Gastroesophageal sphincter (tissue), 3 donors: ENCODE data around the gene SHC4.

Experiments
- POLR2A ChIP-seq, 2 donors: fragments of 450-650 bp; IDR thresholded peaks; one replicate each; pipeline ENCODE4 v1.6.1; 2017; ENCODE audit warnings: antibody characterized with exemption in 2 of 2, mild to moderate bottlenecking in 2 of 2, moderate library complexity in 1 of 2
- TF ChIP-seq, protein P1 (sequence below), 4 experiments: fragments of 200-600 bp in 2 of 4; fragments of 450-650 bp in 2 of 4; sonication (generic) in 1 of 4; IDR thresholded peaks; one replicate each; pipeline ENCODE4 v1.5.1; 2017 to 2019; ENCODE audit warnings: antibody characterized with exemption in 4 of 4, mild to moderate bottlenecking in 2 of 4, moderate library complexity in 2 of 4

DNA sequence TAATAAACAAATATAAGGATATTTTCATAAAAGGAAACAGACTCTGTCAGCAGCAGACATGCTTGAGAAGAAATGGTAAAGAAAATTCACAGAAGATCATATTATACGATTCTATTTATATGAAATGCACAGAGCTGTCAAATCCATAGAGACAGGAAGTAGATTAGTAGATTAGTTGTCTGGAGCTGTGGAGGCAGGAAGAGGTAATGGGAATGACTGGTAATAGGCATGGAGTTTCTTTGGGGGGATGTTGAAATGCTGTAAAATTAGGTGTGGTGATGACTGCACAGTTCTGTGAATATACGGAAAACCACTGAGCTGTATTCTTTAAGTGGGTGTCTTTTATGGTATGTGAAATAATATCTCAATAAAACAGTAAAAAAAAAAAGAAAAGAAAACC lies 188.2 kb downstream of the SHC4 start:
- TF ChIP-seq, protein P1, sequence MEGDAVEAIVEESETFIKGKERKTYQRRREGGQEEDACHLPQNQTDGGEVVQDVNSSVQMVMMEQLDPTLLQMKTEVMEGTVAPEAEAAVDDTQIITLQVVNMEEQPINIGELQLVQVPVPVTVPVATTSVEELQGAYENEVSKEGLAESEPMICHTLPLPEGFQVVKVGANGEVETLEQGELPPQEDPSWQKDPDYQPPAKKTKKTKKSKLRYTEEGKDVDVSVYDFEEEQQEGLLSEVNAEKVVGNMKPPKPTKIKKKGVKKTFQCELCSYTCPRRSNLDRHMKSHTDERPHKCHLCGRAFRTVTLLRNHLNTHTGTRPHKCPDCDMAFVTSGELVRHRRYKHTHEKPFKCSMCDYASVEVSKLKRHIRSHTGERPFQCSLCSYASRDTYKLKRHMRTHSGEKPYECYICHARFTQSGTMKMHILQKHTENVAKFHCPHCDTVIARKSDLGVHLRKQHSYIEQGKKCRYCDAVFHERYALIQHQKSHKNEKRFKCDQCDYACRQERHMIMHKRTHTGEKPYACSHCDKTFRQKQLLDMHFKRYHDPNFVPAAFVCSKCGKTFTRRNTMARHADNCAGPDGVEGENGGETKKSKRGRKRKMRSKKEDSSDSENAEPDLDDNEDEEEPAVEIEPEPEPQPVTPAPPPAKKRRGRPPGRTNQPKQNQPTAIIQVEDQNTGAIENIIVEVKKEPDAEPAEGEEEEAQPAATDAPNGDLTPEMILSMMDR (IDR thresholded peaks at IDR 0.05) = no peak
- TF ChIP-seq POLR2A (IDR thresholded peaks at IDR 0.05) = no peak
